HepG2 (cell line): ENCODE measurements around the gene GCH1. TPM values are rescaled to one million over a fixed set of nuclear protein-coding genes. Genes with fewer than 3 reads are reported as not detected.
A peak's percentile ranks its signal among the peaks of the same experiment; 100 is the strongest.

ENCODE experiments used
- CBX2 ChIP-seq, 2 experiments: fragments of 200-600 bp in 1 of 2; sonication (generic); formaldehyde crosslinking in 1 of 2; IDR thresholded peaks; 2 replicates each; pipeline versions ENCODE4 v1.7.0 to v1.8.1; 2018 to 2022; ENCODE audit warnings: low read depth in 2 of 2, low read length in 1 of 2, mild to moderate bottlenecking in 1 of 2, missing genetic modification reagents in 1 of 2
- FOXK2 ChIP-seq: fragments of 450-650 bp; IDR thresholded peaks from 2 replicates; pipeline ENCODE4 v1.6.1; 2016
- GATAD1 ChIP-seq: IDR thresholded peaks from 2 replicates; pipeline ENCODE4 v1.6.1; 2016; ENCODE audit warnings: missing genetic modification reagents, missing compliant biosample characterization
- GTF3A ChIP-seq: sonication (generic); formaldehyde crosslinking; conservative IDR thresholded peaks from 2 replicates; pipeline ENCODE4 v1.4.0; 2020; ENCODE audit warnings: mild to moderate bottlenecking, missing genetic modification reagents
- IKZF1 ChIP-seq: fragments of 450-650 bp; IDR thresholded peaks from 2 replicates; pipeline ENCODE4 v1.7.1; 2016
- MEIS2 ChIP-seq: sonication (generic); formaldehyde crosslinking; IDR thresholded peaks from 2 replicates; pipeline ENCODE4 v1.9.0; 2021; ENCODE audit warnings: mild to moderate bottlenecking, missing genetic modification reagents
- NCOA5 ChIP-seq: sonication (generic); formaldehyde crosslinking; IDR thresholded peaks from 2 replicates; pipeline ENCODE4 v1.4.0; 2020; ENCODE audit warnings: missing genetic modification reagents
- NFYC ChIP-seq: IDR thresholded peaks from 2 replicates; pipeline ENCODE4 v1.6.1; 2016; ENCODE audit warnings: missing genetic modification reagents, missing compliant biosample characterization
- NR3C1 ChIP-seq: sonication (generic); formaldehyde crosslinking; IDR thresholded peaks from 2 replicates; pipeline ENCODE4 v1.4.0; 2020; ENCODE audit warnings: missing genetic modification reagents
- SMARCC2 ChIP-seq: fragments of 450-650 bp; IDR thresholded peaks from 2 replicates; pipeline ENCODE4 v1.6.1; 2017; ENCODE audit warnings: antibody characterized with exemption, mild to moderate bottlenecking
- TFDP2 ChIP-seq: sonication (generic); formaldehyde crosslinking; IDR thresholded peaks from 2 replicates; pipeline ENCODE4 v1.4.0; 2020; ENCODE audit warnings: missing genetic modification reagents
- ZBTB2 ChIP-seq: sonication (generic); formaldehyde crosslinking; IDR thresholded peaks from 2 replicates; pipeline ENCODE4 v1.8.0; 2022; ENCODE audit warnings: low read depth, missing genetic modification reagents
- ZBTB49 ChIP-seq: sonication (generic); formaldehyde crosslinking; IDR thresholded peaks from 2 replicates; pipeline ENCODE4 v1.4.0; 2020; ENCODE audit warnings: missing genetic modification reagents, borderline replicate concordance
- ZC3H4 ChIP-seq: sonication (generic); formaldehyde crosslinking; IDR thresholded peaks from 2 replicates; pipeline ENCODE4 v1.4.0; 2020; ENCODE audit warnings: missing genetic modification reagents, borderline replicate concordance
- ZNF124 ChIP-seq: sonication (generic); formaldehyde crosslinking; IDR thresholded peaks from 2 replicates; pipeline ENCODE4 v1.4.0; 2020; ENCODE audit warnings: missing genetic modification reagents
- ZNF30 ChIP-seq: sonication (generic); formaldehyde crosslinking; IDR thresholded peaks from 2 replicates; pipeline ENCODE4 v1.5.0; 2020; ENCODE audit warnings: mild to moderate bottlenecking, missing genetic modification reagents
- ZNF382 ChIP-seq: sonication (generic); formaldehyde crosslinking; IDR thresholded peaks from 2 replicates; pipeline ENCODE4 v1.5.0; 2020; ENCODE audit warnings: missing genetic modification reagents, mild to moderate bottlenecking, borderline replicate concordance
- ZNF496 ChIP-seq: sonication (generic); formaldehyde crosslinking; IDR thresholded peaks from 2 replicates; pipeline ENCODE4 v1.8.1; 2023; ENCODE audit warnings: mild to moderate bottlenecking, moderate library complexity, missing genetic modification reagents; ENCODE audit not compliant: insufficient replicate concordance
- ZNF501 ChIP-seq: sonication (generic); formaldehyde crosslinking; IDR thresholded peaks from 2 replicates; pipeline ENCODE4 v1.5.1; 2020; ENCODE audit warnings: mild to moderate bottlenecking, moderate library complexity, missing genetic modification reagents
- ZNF75D ChIP-seq: sonication (generic); formaldehyde crosslinking; IDR thresholded peaks from 2 replicates; pipeline ENCODE4 v1.8.1; 2023; ENCODE audit warnings: missing genetic modification reagents, mild to moderate bottlenecking, borderline replicate concordance
- ZNF891 ChIP-seq: sonication (generic); formaldehyde crosslinking; IDR thresholded peaks from 2 replicates; pipeline ENCODE4 v1.5.0; 2020; ENCODE audit warnings: mild to moderate bottlenecking, missing genetic modification reagents
- ZSCAN25 ChIP-seq: sonication (generic); formaldehyde crosslinking; IDR thresholded peaks from 2 replicates; pipeline ENCODE4 v1.8.0; 2022; ENCODE audit warnings: mild to moderate bottlenecking, missing genetic modification reagents
- polyA plus RNA-seq, 8 experiments: library from polyadenylated mRNA; depleted of rRNA in 3 of 8; stranded (reverse) in 7 of 8; unstranded in 1 of 8; fragments of >200 nt; fragmentation: Illumina TruSeq in 4 of 8; extraction: Trizol in 4 of 8; gene quantifications; 2 replicates each; pipeline versions ENCODE4 v1.2.1 to v1.2.3, GENCODE V29; 2011 to 2016; ENCODE audit warnings: low read depth in 4 of 8, missing spikeins in 1 of 8, mixed read lengths in 1 of 8; ENCODE audit not compliant: insufficient read depth in 1 of 8
- total RNA-seq, 5 experiments: library from RNA; depleted of rRNA; stranded (reverse); fragments of >200 nt; fragmentation: Illumina TruSeq; extraction: Trizol; gene quantifications; 2 replicates each; pipeline ENCODE4 v1.2.3, GENCODE V29; 2016; ENCODE audit warnings: low read depth in 1 of 5
- TF ChIP-seq, protein P1 (sequence below): sonication (generic); formaldehyde crosslinking; IDR thresholded peaks from 2 replicates; pipeline ENCODE4 v1.5.0; 2020; ENCODE audit warnings: mild to moderate bottlenecking, missing genetic modification reagents

GCH1 gene
- total and polyA plus RNA-seq, 2 of the 13 experiments (the other 11 are each of a cell fraction or from before 2014, with no cell fraction given), result 15.0 to 25.2 TPM

DNA sequence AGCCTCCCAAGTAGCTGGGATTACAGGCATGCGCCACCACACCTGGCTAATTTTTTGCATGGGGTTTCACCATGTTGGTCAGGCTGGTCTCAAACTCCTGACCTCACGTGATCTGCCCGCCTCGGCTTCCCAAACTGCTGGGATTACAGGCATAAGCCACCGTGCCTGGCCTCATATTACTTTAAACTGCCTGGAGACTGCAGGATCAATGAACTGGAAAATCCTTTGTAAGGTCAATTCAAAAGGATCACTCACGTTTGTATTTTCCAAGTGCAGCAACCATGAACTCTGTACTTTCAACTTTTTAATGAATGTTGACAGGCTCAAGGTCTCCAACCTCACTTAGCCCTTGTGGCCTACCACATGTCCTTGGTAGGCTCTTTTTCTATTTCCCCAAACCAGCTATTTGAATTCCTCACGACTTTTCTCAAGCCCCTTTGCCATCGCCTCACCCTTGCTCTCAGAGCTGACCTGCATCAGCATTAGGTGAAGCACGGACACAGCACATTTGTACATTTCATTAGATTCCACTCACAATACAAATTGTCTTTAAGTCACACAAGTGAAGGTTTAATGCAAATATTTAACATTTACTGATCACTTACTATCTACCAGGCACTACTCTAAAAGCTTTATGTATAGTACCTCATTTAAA is 42.2 kb upstream of the GCH1 start (continued):
- TF ChIP-seq ZBTB2 (CRISPR knock-in tag) (no peak), TFDP2 (CRISPR knock-in tag) (no peak), ZNF891 (CRISPR knock-in tag) (no peak), ZNF382 (no peak), ZNF501 (CRISPR knock-in tag) (peak; percentile 55; the same call in 1 of the 2 replicates), ZNF496 (CRISPR knock-in tag) (no peak), MEIS2 (peak; percentile 66; the same call in 1 of the 2 replicates), ZNF75D (CRISPR knock-in tag) (no peak), ZC3H4 (no peak), IKZF1 (no peak), CBX2 (IDR thresholded peaks at IDR 0.05; ENCODE audit: low read depth, low read length) (no peak), CBX2 (CRISPR knock-in tag; IDR thresholded peaks at IDR 0.05; ENCODE audit: low read depth) (no peak), NR3C1 (CRISPR knock-in tag) (no peak), FOXK2 (no peak), ZBTB49 (CRISPR knock-in tag) (no peak), NCOA5 (no peak), ZNF124 (CRISPR knock-in tag) (no peak), NFYC (no peak), SMARCC2 (no peak), GATAD1 (no peak), ZNF30 (CRISPR knock-in tag) (no peak), ZSCAN25 (no peak), GTF3A (CRISPR knock-in tag) (no peak)
- TF ChIP-seq, protein P1, sequence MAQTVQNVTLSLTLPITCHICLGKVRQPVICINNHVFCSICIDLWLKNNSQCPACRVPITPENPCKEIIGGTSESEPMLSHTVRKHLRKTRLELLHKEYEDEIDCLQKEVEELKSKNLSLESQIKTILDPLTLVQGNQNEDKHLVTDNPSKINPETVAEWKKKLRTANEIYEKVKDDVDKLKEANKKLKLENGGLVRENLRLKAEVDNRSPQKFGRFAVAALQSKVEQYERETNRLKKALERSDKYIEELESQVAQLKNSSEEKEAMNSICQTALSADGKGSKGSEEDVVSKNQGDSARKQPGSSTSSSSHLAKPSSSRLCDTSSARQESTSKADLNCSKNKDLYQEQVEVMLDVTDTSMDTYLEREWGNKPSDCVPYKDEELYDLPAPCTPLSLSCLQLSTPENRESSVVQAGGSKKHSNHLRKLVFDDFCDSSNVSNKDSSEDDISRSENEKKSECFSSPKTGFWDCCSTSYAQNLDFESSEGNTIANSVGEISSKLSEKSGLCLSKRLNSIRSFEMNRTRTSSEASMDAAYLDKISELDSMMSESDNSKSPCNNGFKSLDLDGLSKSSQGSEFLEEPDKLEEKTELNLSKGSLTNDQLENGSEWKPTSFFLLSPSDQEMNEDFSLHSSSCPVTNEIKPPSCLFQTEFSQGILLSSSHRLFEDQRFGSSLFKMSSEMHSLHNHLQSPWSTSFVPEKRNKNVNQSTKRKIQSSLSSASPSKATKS (CRISPR knock-in tag), result no peak
